Measurements from ENCODE around the gene CTNNA3. TPM values are rescaled to one million over a fixed set of nuclear protein-coding genes. Genes with fewer than 3 reads are reported as not detected.

The CTNNA3 gene
- total and polyA plus RNA-seq, 2 donors (not counting 3 experiments of a cell fraction or from before 2014, with no cell fraction given) = not detected

DNA sequence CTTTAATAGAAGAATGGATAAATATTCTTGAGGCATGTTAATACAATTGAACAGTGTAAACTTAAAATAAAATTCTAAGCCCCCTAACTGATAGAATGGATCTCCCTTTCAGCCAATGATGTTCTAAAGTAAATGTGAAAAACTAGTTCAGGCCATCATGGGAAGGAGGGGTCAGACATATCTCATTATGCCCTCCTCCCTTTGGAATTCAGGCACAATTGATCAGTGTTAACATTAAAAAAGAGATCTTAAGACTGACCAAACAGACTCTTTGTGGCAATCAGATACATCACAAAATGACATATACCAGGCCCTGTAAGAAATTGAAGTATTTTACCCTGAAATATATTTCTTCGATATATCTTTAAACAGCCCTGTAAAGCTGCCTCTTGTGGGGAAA, 1453.1 kb downstream of the CTNNA3 start:
- CTCF ChIA-PET = no interaction called here

DNA sequence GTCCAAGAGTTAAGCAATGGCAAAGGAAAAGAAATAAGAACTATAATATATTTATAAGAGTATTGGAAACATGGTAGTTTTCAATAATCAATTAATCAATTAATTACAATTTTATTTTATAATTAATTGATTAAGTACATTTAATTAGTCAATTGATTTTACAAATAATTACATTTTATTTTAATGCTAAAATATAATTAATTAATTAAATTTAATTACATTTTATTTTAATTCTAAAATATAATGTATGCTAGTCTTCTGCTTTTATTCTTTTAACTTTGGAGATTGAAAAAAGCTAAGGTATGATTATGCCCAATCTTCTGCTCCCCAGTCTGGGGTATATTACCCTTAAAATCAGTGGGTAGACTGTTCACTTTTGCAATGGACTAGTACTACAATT, 1456.9 kb downstream of the CTNNA3 start:
- FAIRE-seq = no peak
- dilution Hi-C loops (cut with MboI; ENCODE audit: extremely low pct_ligation_motif_present, low sequenced_read_pairs) = no loop called here

More for the DNA sequence above, 1453.1 kb downstream of the CTNNA3 start:
- Histone ChIP-seq H3K9me3 (replicated peaks; ENCODE audit: control insufficient read depth, insufficient read depth, low read length) (no peaks in the 10 kb centered on the region), H2AFZ (ENCODE audit: low read depth, low read length) (no peak overlapping the region), H3K79me2 (ENCODE audit: control insufficient read depth, insufficient read depth, low read length) (no peaks in the 10 kb centered on the region), H3K27me3 (ENCODE audit: control insufficient read depth in 2 of 2, insufficient read depth in 2 of 2, low read length in 2 of 2) (no peaks in the 10 kb centered on the region), H3K36me3 (ENCODE audit: control insufficient read depth in 2 of 2, extremely low read depth in 1 of 2, insufficient read depth in 2 of 2, low read length in 2 of 2) (no peaks in the 10 kb centered on the region), H3K9ac (replicated peaks; ENCODE audit: extremely low read depth, insufficient read depth, low read length) (no peak overlapping the region), H3K4me2 (ENCODE audit: insufficient read depth, low read length) (no peak overlapping the region), H3K27ac (ENCODE audit: insufficient read depth, low read depth, low read length) (no peak overlapping the region), H3K4me3 (replicated peaks in 1 of 3; ENCODE audit: insufficient read depth in 1 of 3, low read depth in 1 of 3, low read length in 3 of 3) (no peak overlapping the region), H4K20me1 (replicated peaks; ENCODE audit: control insufficient read depth, extremely low read depth, insufficient read depth, low read length) (no peaks in the 10 kb centered on the region), H3K4me1 (ENCODE audit: control insufficient read depth, extremely low read depth, insufficient read depth, low read length) (no peaks in the 10 kb centered on the region), H3K9me1 (replicated peaks; ENCODE audit: control insufficient read depth, extremely low read depth, insufficient read depth, low read length) (no peaks in the 10 kb centered on the region)
- dilution Hi-C loops (cut with MboI; ENCODE audit: extremely low pct_ligation_motif_present, low sequenced_read_pairs) = no loop called here
- TF ChIP-seq FOS (IDR thresholded peaks at IDR 0.05; ENCODE audit: borderline replicate concordance, insufficient read depth, low read length) = no peak
- TF ChIP-seq MYC (IDR thresholded peaks at IDR 0.05; ENCODE audit: low read depth, low read length) = no peak
- POLR2A ChIA-PET = no interaction called here
- no peak for FAIRE-seq
- DNase-seq (ENCODE audit: low read depth, low spot score) = no peak
- BruUV-seq (replicated peaks) = no TSS peak
- intact Hi-C loops (cut with micrococcal nuclease) = no loop called here

More for the DNA sequence above, 1456.9 kb downstream of the CTNNA3 start:
- TF ChIP-seq, protein P1, sequence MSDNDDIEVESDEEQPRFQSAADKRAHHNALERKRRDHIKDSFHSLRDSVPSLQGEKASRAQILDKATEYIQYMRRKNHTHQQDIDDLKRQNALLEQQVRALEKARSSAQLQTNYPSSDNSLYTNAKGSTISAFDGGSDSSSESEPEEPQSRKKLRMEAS (IDR thresholded peaks at IDR 0.05; ENCODE audit: insufficient read depth, insufficient read length) = no peak
- TF ChIP-seq FOS (IDR thresholded peaks at IDR 0.05; ENCODE audit: borderline replicate concordance, insufficient read depth, low read length) (no peak), POLR2AphosphoS5 (IDR thresholded peaks at IDR 0.05; ENCODE audit: insufficient read depth, low read depth, low read length) (no peak), GATA2 (IDR thresholded peaks at IDR 0.05; ENCODE audit: insufficient read depth, insufficient read length, low read depth, low read length) (no peak), EZH2 (IDR thresholded peaks at IDR 0.05; ENCODE audit: borderline replicate concordance, low read depth, low read length, severe bottlenecking) (no peak), POLR2A (IDR thresholded peaks at IDR 0.05; ENCODE audit: low read depth, low read length) (no peak), JUN (IDR thresholded peaks at IDR 0.05; ENCODE audit: borderline replicate concordance, insufficient read depth, insufficient read length, low read depth) (no peak)
- no peak for DNase-seq (ENCODE audit: low read depth, low spot score)
- Histone ChIP-seq H3K79me2 (ENCODE audit: control insufficient read depth, insufficient read depth, low read length) (no peaks in the 10 kb centered on the region), H3K9me1 (replicated peaks; ENCODE audit: control insufficient read depth, extremely low read depth, insufficient read depth, low read length) (no peaks in the 10 kb centered on the region), H3K36me3 (ENCODE audit: control insufficient read depth in 2 of 2, extremely low read depth in 1 of 2, insufficient read depth in 2 of 2, low read length in 2 of 2) (no peaks in the 10 kb centered on the region), H3K27ac (ENCODE audit: insufficient read depth, low read depth, low read length) (no peak overlapping the region), H3K4me1 (ENCODE audit: control insufficient read depth, extremely low read depth, insufficient read depth, low read length) (no peaks in the 10 kb centered on the region), H3K9ac (replicated peaks; ENCODE audit: extremely low read depth, insufficient read depth, low read length) (no peak overlapping the region), H3K9me3 (replicated peaks; ENCODE audit: control insufficient read depth, insufficient read depth, low read length) (no peaks in the 10 kb centered on the region), H4K20me1 (replicated peaks; ENCODE audit: control insufficient read depth, extremely low read depth, insufficient read depth, low read length) (no peaks in the 10 kb centered on the region), H3K4me2 (ENCODE audit: insufficient read depth, low read length) (no peak overlapping the region), H2AFZ (ENCODE audit: low read depth, low read length) (no peak overlapping the region), H3K27me3 (ENCODE audit: control insufficient read depth in 2 of 2, insufficient read depth in 2 of 2, low read length in 2 of 2) (no peaks in the 10 kb centered on the region), H3K4me3 (replicated peaks in 1 of 3; ENCODE audit: insufficient read depth in 1 of 3, low read depth in 1 of 3, low read length in 3 of 3) (no peak overlapping the region)
- BruUV-seq (replicated peaks) = no TSS peak
- CTCF ChIA-PET = no interaction called here
- intact Hi-C loops (cut with micrococcal nuclease) = no loop called here
- POLR2A ChIA-PET = no interaction called here
